Measurements from ENCODE around the gene CACNA1C.

The CACNA1C gene

GRCh38 chr12:2234646-2235350 lies 182.0 kb downstream of the CACNA1C start:
- Histone ChIP-seq H3K36me3 (ENCODE audit: insufficient read depth, low read length) (no peaks in the 10 kb centered on the region), H3K9ac (ENCODE audit: low read depth, low read length) (no peak overlapping the region), H3K27ac (ENCODE audit: low read length) (no peak overlapping the region), H3K4me1 (ENCODE audit: insufficient read depth, low read length) (no peaks in the 10 kb centered on the region), H3K79me2 (ENCODE audit: insufficient read depth, low read length) (no peaks in the 10 kb centered on the region), H3K4me3 (ENCODE audit: low read depth in 1 of 2, low read length in 2 of 2) (no peak overlapping the region), H3K9me3 (ENCODE audit: insufficient read depth, low read length, severe bottlenecking) (no peaks in the 10 kb centered on the region), H3K27me3 (ENCODE audit: insufficient read depth, low read length, poor library complexity) (no peaks in the 10 kb centered on the region), H2AFZ (ENCODE audit: low read depth, low read length) (no peak overlapping the region), H4K20me1 (ENCODE audit: insufficient read depth, low read length) (no peaks in the 10 kb centered on the region), H3K4me2 (ENCODE audit: insufficient read depth, low read length) (no peak overlapping the region)
- TF ChIP-seq EZH2 (IDR thresholded peaks at IDR 0.05; ENCODE audit: borderline replicate concordance, low read depth, low read length, severe bottlenecking) (no peak), CTCF (IDR thresholded peaks at IDR 0.05; ENCODE audit: borderline replicate concordance, extremely low read depth, low read length, poor library complexity, severe bottlenecking) (no peak)
- DNase-seq (no peak), ATAC-seq (ENCODE audit: insufficient read depth, low read depth) (no peak)

- Histone ChIP-seq H3K9me3 (ENCODE audit: insufficient read depth, low read length, severe bottlenecking) (no peaks in the 10 kb centered on the region), H3K4me2 (ENCODE audit: insufficient read depth, low read length) (no peak overlapping the region), H3K4me1 (ENCODE audit: insufficient read depth, low read length) (no peaks in the 10 kb centered on the region), H3K27me3 (ENCODE audit: insufficient read depth, low read length, poor library complexity) (peaks cover 2% of the 10 kb centered on the region), H3K9ac (ENCODE audit: low read depth, low read length) (no peak overlapping the region), H2AFZ (ENCODE audit: low read depth, low read length) (no peak overlapping the region), H4K20me1 (ENCODE audit: insufficient read depth, low read length) (no peaks in the 10 kb centered on the region), H3K36me3 (ENCODE audit: insufficient read depth, low read length) (no peaks in the 10 kb centered on the region), H3K79me2 (ENCODE audit: insufficient read depth, low read length) (no peaks in the 10 kb centered on the region), H3K27ac (ENCODE audit: low read length) (no peak overlapping the region), H3K4me3 (ENCODE audit: low read depth in 1 of 2, low read length in 2 of 2) (no peak overlapping the region)
- TF ChIP-seq CTCF (IDR thresholded peaks at IDR 0.05; ENCODE audit: borderline replicate concordance, extremely low read depth, low read length, poor library complexity, severe bottlenecking) (no peak), EZH2 (IDR thresholded peaks at IDR 0.05; ENCODE audit: borderline replicate concordance, low read depth, low read length, severe bottlenecking) (no peak)
- no peak for ATAC-seq (ENCODE audit: insufficient read depth, low read depth)
- DNase-seq = no peak
These were observed 183.9 kb downstream of the CACNA1C start for GRCh38 chr12:2236506-2237294.

- Histone ChIP-seq H3K4me3 (ENCODE audit: low read depth in 1 of 2, low read length in 2 of 2) (no peak overlapping the region), H3K27ac (ENCODE audit: low read length) (no peak overlapping the region), H3K27me3 (ENCODE audit: insufficient read depth, low read length, poor library complexity) (peaks cover 2% of the 10 kb centered on the region), H3K4me2 (ENCODE audit: insufficient read depth, low read length) (no peak overlapping the region), H4K20me1 (ENCODE audit: insufficient read depth, low read length) (no peaks in the 10 kb centered on the region), H3K36me3 (ENCODE audit: insufficient read depth, low read length) (no peaks in the 10 kb centered on the region), H2AFZ (ENCODE audit: low read depth, low read length) (no peak overlapping the region), H3K4me1 (ENCODE audit: insufficient read depth, low read length) (no peaks in the 10 kb centered on the region), H3K79me2 (ENCODE audit: insufficient read depth, low read length) (no peaks in the 10 kb centered on the region), H3K9me3 (ENCODE audit: insufficient read depth, low read length, severe bottlenecking) (no peaks in the 10 kb centered on the region), H3K9ac (ENCODE audit: low read depth, low read length) (no peak overlapping the region)
- ATAC-seq (ENCODE audit: insufficient read depth, low read depth) (no peak), DNase-seq (no peak)
- no peak for TF ChIP-seq EZH2 (IDR thresholded peaks at IDR 0.05; ENCODE audit: borderline replicate concordance, low read depth, low read length, severe bottlenecking)
- no peak for TF ChIP-seq CTCF (IDR thresholded peaks at IDR 0.05; ENCODE audit: borderline replicate concordance, extremely low read depth, low read length, poor library complexity, severe bottlenecking)
These were observed 185.3 kb downstream of the CACNA1C start for GRCh38 chr12:2238111-2238510.

Measured in DND-41 (cell line).